GM13976 (cell line): ENCODE data around the gene GNAT1.

Experiments used
- DNase-seq: peaks from one replicate; pipeline ENCODE4 v3.0.0; 2012; ENCODE audit warnings: low spot score
- CTCF ChIP-seq: IDR thresholded peaks from 2 replicates; pipeline ENCODE4 v1.5.1; 2012; ENCODE audit warnings: borderline replicate concordance, mild to moderate bottlenecking; ENCODE audit not compliant: insufficient read depth; ENCODE audit errors: extremely low read depth, missing control alignments, control extremely low read depth
- in situ Hi-C: fragments of 300-500 bp; cut with MboI; formaldehyde crosslinking; loops from one replicate; pipeline ENCODE4 v1.12.0; 2022; ENCODE audit warnings: low sequenced_read_pairs, mixed read lengths, inconsistent platforms; ENCODE audit not compliant: unreplicated experiment

Gene GNAT1

GRCh38 chr3:50204804-50205412 is 13.5 kb downstream of the GNAT1 start, which contains the start of gene SLC38A3:
SLC38A3 (plus strand) TSS chr3:50205271; CDS start chr3:50214200, 8,929 bp downstream.
- no peak for TF ChIP-seq CTCF
- no peak for DNase-seq
- in situ Hi-C loops = no loop called here

GRCh38 chr3:50205413-50206276 is 14.2 kb downstream of the GNAT1 start:
- in situ Hi-C loops = no loop called here
- no peak for DNase-seq
- TF ChIP-seq CTCF = no peak

GRCh38 chr3:50207359-50208042 is 16.1 kb downstream of the GNAT1 start:
- DNase-seq = no peak
- in situ Hi-C loops = no loop called here
- no peak for TF ChIP-seq CTCF

- in situ Hi-C loops = no loop called here
- no peak for DNase-seq
Measured at GRCh38 chr3:50208677-50209344, 17.4 kb downstream of the GNAT1 start.

GRCh38 chr3:50210176-50210509 is 18.7 kb downstream of the GNAT1 start:
- DNase-seq = no peak
- TF ChIP-seq CTCF = no peak
- in situ Hi-C loops = no loop called here

More at GRCh38 chr3:50208677-50209344, 17.4 kb downstream of the GNAT1 start:
- no peak for TF ChIP-seq CTCF
